Heart right ventricle (tissue), 16 donors: Measurements from ENCODE around the gene CSNK1A1. TPM values are rescaled to one million over a fixed set of nuclear protein-coding genes. Genes with fewer than 3 reads are reported as not detected.

ENCODE experiments used
- ATAC-seq, 8 donors: fragments of 200-7000 bp; cut with Tn5 transposase; one replicate each; pipeline ENCODE4 v1.9.1; 2020; ENCODE audit warnings: mild to moderate bottlenecking in 8 of 8, moderate library complexity in 8 of 8, moderate number of reproducible peaks in 1 of 8
- DNase-seq, 2 donors: peaks; one replicate each; pipeline ENCODE4 v3.0.0-alpha.2; 2020
- H3K27ac ChIP-seq, 10 donors: fragments of 200-600 bp; sonication (generic) in 2 of 10; one replicate each; pipeline versions ENCODE4 v1.5.0 to v1.8.0; 2020 to 2022; ENCODE audit warnings: mild to moderate bottlenecking in 3 of 10
- H3K27me3 ChIP-seq, 7 donors: fragments of 200-600 bp; one replicate each; pipeline ENCODE4 v1.8.0; 2021 to 2022; ENCODE audit warnings: mild to moderate bottlenecking in 2 of 7
- H3K36me3 ChIP-seq, 9 donors: fragments of 200-600 bp; sonication (generic) in 1 of 9; one replicate each; pipeline versions ENCODE4 v1.5.0 to v1.8.0; 2020 to 2022; ENCODE audit warnings: mild to moderate bottlenecking in 2 of 9
- H3K4me1 ChIP-seq, 9 donors: fragments of 200-600 bp; sonication (generic) in 1 of 9; one replicate each; pipeline versions ENCODE4 v1.5.0 to v1.8.0; 2020 to 2022; ENCODE audit warnings: mild to moderate bottlenecking in 4 of 9
- H3K4me3 ChIP-seq, 10 donors: fragments of 200-600 bp; sonication (generic) in 2 of 10; one replicate each; pipeline versions ENCODE4 v1.5.0 to v1.8.0; 2020 to 2022; ENCODE audit warnings: mild to moderate bottlenecking in 7 of 10, moderate library complexity in 2 of 10
- H3K9me3 ChIP-seq, 11 donors: fragments of 200-600 bp in 10 of 11; sonication (generic) in 2 of 11; one replicate each; pipeline versions ENCODE4 v1.5.0 to v1.8.0; 2013 to 2022; ENCODE audit warnings: mild to moderate bottlenecking in 2 of 11, control low read depth in 1 of 11, moderate library complexity in 1 of 11
- WGBS, 2 donors: extraction: QIAGEN DNeasy Blood & Tissue Kit; methylation state at CpG; one replicate each; pipeline ENCODE4 v1.1.7; 2013; ENCODE audit warnings: inconsistent platforms in 1 of 2; 5-methylcytosine and 5-hydroxymethylcytosine counted together
- intact Hi-C, 10 donors: fragments of 100-400 bp; cut with DNase I; formaldehyde crosslinking; loops; one replicate each; pipeline versions ENCODE4 v1.11.1 to v1.14.2; 2022
- polyA plus RNA-seq, 2 donors: library from polyadenylated mRNA; stranded (reverse); fragments of 200-250 nt; gene quantifications; one replicate each; pipeline ENCODE4 v1.2.3, GENCODE V29; 2013
- total RNA-seq, 10 donors: library from RNA; stranded (reverse); fragmentation: NEBNext Ultra II Directional in 3 of 10; extraction: Animal tissue kit (Norgen Biotek cat#: 25700) in 3 of 10; gene quantifications; one replicate each; pipeline versions ENCODE4 v1.2.1 to v1.2.4, GENCODE V29; 2021 to 2023
- TF ChIP-seq, protein P1 (sequence below), 9 donors: fragments of 200-600 bp; sonication (generic) in 2 of 9; IDR thresholded peaks; one replicate each; pipeline versions ENCODE4 v1.5.0 to v1.8.0; 2021 to 2022; ENCODE audit warnings: antibody characterized with exemption in 9 of 9, mild to moderate bottlenecking in 5 of 9, moderate library complexity in 1 of 9
- donor health status: Arrhythmogenic right ventricular cardiomyopathy.
- donor health status: ischemic (EF 13 %, LVEDD 7.1; RV severe dilation, severe dysfunction).
- donor health status: healthy with polysubstance abuse.
- donor health status: DM: no; HTN: yes; CAD: no.
- donor health status: DM: no; HTN: no; CAD: no.
- donor health status: ischemic (EF 25% LVEDD 6.9; RV normal size, moderate dysfunction).
- donor health status: ischemic (EF 25% LVEDD 5.7; RV mildly dilated, moderate dysfunction).
- donor health status: healthy.
- donor health status: DM: yes; HTN: yes; CAD: no.
- donor health status: Ischemic cardiomyopathy.
- donor health status: ischemic (EF 35%, LVEDD 5.7; RV mildly dilated, moderate dysfunction).
- donor health status: nonischemic (EF 11% LVEDD 7.7; RV severe dilation, severe dysfunction).
- donor health status: DM: yes; HTN: yes; CAD: no.
- donor health status: PGD.
- donor health status: ischemic (EF 29% LVEDD 5.4; RV normal size, mild dysfunction).
- donor health status: nonischemic (EF 23%, LVEDD 6.1; RV moderate dilation, normal function).

The CSNK1A1 gene
- total and polyA plus RNA-seq, 12 donors = 47.9 to 363 (median 212) TPM

DNA sequence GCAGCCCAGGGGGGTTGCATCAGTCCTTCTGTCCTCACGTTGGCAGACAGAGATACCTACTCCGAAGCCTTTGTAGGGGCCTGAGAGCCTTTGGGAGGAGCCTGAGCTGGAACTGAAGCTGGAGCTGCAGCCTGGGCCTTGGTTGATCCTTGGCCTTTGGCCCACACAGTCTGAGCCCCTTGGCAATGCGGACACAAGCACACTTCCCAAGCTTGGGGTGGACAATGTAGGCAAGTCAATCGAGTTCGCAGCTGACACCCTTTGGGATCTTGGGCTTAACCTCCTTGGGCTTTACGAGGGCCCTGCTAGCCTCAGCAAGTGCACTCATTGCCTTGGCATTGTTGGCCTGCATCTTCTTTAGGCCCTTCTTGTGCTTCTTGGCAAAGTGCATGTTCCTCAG, 5.9 kb downstream of the CSNK1A1 start:
- peaks cover 27 to 90% (median 86%) of the 10 kb centered on the region in 9 donors for H3K4me1 ChIP-seq
- no peaks in the 10 kb centered on the region for H3K27me3 ChIP-seq
- peak overlapping the region in 2 of 10 donors; percentile 10 to 45 for H3K27ac ChIP-seq
- intact Hi-C loops = loop anchor here in 1 of 10 donors (5.0 kb wide), 1 partner anchor 103 kb away; no protein-coding TSS in a partner anchor
- H3K9me3 ChIP-seq = no peaks in the 10 kb centered on the region
- TF ChIP-seq, protein P1, sequence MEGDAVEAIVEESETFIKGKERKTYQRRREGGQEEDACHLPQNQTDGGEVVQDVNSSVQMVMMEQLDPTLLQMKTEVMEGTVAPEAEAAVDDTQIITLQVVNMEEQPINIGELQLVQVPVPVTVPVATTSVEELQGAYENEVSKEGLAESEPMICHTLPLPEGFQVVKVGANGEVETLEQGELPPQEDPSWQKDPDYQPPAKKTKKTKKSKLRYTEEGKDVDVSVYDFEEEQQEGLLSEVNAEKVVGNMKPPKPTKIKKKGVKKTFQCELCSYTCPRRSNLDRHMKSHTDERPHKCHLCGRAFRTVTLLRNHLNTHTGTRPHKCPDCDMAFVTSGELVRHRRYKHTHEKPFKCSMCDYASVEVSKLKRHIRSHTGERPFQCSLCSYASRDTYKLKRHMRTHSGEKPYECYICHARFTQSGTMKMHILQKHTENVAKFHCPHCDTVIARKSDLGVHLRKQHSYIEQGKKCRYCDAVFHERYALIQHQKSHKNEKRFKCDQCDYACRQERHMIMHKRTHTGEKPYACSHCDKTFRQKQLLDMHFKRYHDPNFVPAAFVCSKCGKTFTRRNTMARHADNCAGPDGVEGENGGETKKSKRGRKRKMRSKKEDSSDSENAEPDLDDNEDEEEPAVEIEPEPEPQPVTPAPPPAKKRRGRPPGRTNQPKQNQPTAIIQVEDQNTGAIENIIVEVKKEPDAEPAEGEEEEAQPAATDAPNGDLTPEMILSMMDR (IDR thresholded peaks at IDR 0.05) = no peak
- DNase-seq = no peak
- peak in 1 of 8 donors; percentile 23 for ATAC-seq
- peaks cover 0 to 92% (median 18%) of the 10 kb centered on the region in 9 donors for H3K36me3 ChIP-seq
- H3K4me3 ChIP-seq = no peak overlapping the region
- 64 to 65% methylated on average over 6 of the region's 6 CpGs for WGBS, 2 donors

DNA sequence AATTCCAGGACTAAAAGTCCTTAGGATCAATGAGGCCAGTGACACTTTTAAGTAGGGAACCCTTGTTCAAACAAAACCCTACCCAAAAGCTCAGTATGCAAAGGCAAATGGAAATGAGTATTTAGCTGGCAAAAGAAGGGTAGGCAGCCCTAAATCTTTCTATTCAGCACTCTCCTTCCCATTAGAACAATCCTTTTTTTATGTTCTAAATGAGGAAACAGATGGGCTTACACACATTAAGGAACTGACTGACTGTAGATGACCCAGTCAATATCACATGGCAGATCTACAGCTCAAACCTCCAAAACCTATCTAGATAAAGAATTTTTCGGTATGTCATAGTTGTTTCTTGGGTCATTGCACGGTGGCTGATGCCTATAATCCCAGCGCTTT, 7.2 kb downstream of the CSNK1A1 start:
- Histone ChIP-seq H3K9me3 (no peaks in the 10 kb centered on the region), H3K27ac (peak overlapping the region in 8 of 10 donors; percentile 13 to 51 (median 40)), H3K36me3 (peaks cover 0 to 97% (median 16%) of the 10 kb centered on the region in 9 donors), H3K4me1 (peaks cover 27 to 100% (median 95%) of the 10 kb centered on the region in 9 donors), H3K27me3 (no peaks in the 10 kb centered on the region), H3K4me3 (peak overlapping the region in 1 of 10 donors; percentile 3)
- no peak for ATAC-seq
- TF ChIP-seq, protein P1 (IDR thresholded peaks at IDR 0.05) = no peak
- intact Hi-C loops = loop anchor here in 1 of 10 donors (5.0 kb wide), 1 partner anchor 37 kb away; no protein-coding TSS in a partner anchor
- 53 to 54% methylated on average over 3 of the region's 3 CpGs for WGBS, 2 donors
- DNase-seq = no peak

DNA sequence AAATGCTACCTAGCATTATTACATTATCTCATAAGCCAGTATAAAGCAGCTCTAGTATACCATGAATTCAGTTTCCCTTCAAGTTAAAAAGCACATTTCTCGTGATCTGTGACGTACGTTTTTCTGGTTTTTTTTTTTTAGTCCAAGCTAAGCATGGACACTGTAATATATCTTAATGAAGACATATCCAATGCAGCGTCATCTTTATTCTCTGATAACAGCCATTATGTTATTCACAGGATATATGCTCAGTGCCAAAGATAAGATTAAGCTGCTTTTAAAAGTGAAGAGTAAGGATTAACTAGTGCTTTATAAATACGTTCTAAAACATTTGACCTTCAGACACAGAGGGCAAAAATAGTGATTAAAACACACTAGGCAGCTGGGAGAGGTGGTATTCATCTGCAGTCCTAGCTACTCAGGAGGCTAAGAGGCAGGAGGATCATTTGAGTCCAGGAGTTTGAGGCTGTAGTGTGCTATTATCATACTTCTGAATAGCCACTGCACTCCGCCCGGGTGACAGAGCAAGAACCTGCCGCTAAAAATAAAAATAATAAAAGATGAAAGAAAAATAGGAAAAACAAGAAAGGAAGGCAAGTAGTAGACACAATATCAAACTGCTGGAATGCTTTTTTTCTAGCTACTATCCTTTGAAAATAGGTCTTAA, 7.7 kb downstream of the CSNK1A1 start:
- WGBS, 2 donors = 27 to 30% methylated on average over 8 of the region's 8 CpGs
- Histone ChIP-seq H3K36me3 (peaks cover 0 to 97% (median 13%) of the 10 kb centered on the region in 9 donors), H3K4me3 (peak overlapping the region in 2 of 10 donors; percentile 3 to 4), H3K4me1 (peaks cover 27 to 100% (median 94%) of the 10 kb centered on the region in 9 donors), H3K9me3 (no peaks in the 10 kb centered on the region), H3K27me3 (no peaks in the 10 kb centered on the region), H3K27ac (peak overlapping the region in 8 of 10 donors; percentile 13 to 51 (median 40))
- ATAC-seq (peak in 4 of 8 donors; percentile 2 to 26 (median 11)), DNase-seq (no peak)
- intact Hi-C loops = loop anchor here in 1 of 10 donors (5.0 kb wide), 1 partner anchor 36 kb away; no protein-coding TSS in a partner anchor
- TF ChIP-seq, protein P1 (IDR thresholded peaks at IDR 0.05) = no peak

DNA sequence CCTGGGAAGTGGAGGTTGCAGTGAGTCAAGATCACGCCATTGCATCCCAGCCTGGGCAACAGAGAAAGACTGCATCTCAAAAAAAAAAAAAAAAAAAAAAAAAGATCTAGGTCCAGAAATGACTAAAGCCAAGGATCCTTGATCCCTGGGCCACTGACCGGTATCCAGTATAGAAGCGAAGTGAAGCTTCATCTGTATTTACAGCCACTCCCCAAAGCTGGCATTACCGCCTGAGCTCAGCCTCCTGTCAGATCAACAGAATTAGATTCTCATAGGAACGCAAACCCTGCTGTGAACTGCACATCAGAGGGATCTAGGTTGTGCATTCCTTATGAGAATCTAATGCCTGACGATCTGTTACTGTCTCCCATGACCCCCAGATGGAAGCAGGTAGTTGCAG, 9.3 kb downstream of the CSNK1A1 start:
- intact Hi-C loops = loop anchor here in 1 of 10 donors (5.0 kb wide), 1 partner anchor 35 kb away; no protein-coding TSS in a partner anchor
- ATAC-seq = no peak
- Histone ChIP-seq H3K27me3 (no peaks in the 10 kb centered on the region), H3K9me3 (no peaks in the 10 kb centered on the region), H3K4me1 (peaks cover 22 to 96% (median 86%) of the 10 kb centered on the region in 9 donors), H3K4me3 (no peak overlapping the region), H3K36me3 (peaks cover 0 to 97% (median 13%) of the 10 kb centered on the region in 9 donors), H3K27ac (no peak overlapping the region)
- no peak for DNase-seq
- 49 to 66% methylated on average over 6 of the region's 6 CpGs for WGBS, 2 donors
- TF ChIP-seq, protein P1 (IDR thresholded peaks at IDR 0.05) = no peak
